ENCODE results near the gene PAX2. TPM values are rescaled to one million over a fixed set of nuclear protein-coding genes. Genes with fewer than 3 reads are reported as not detected.

PAX2 gene
- total and polyA plus RNA-seq, 2 of the 13 experiments (the other 11 are each of a cell fraction or from before 2014, with no cell fraction given): not detected

DNA sequence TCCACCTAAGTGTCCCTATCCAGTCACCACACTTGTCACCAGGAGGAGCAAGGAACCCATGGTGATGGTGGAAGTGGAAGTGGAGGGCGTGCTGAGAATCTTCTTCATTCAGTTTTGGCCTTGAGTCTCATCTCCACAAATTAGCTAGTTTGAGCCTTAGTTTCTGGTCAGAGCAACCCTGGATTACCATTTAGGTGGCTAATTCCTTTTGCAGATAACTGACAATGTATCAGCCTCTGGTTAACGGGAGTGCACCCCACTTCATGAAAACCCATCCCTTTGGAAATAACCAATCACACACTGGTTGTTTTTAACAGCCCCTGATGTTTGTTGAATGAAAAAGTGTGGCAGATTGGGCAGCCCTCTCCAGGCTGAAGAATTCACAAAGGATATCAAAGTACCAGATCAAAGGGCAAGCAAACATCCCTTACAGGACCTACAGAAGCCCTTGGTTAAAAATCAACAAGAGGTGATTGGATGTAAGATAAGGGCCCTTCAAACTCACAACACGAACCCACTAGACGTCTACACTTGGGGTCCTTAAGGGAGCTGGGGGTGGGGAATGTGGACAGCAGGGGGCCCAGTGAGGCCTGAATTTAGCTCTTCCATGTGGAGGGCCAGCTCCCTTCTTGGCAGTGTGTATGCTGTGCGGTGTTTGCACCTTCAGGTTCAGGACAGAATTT, 130.2 kb downstream of the PAX2 start (continued):
- TF ChIP-seq, protein P1, sequence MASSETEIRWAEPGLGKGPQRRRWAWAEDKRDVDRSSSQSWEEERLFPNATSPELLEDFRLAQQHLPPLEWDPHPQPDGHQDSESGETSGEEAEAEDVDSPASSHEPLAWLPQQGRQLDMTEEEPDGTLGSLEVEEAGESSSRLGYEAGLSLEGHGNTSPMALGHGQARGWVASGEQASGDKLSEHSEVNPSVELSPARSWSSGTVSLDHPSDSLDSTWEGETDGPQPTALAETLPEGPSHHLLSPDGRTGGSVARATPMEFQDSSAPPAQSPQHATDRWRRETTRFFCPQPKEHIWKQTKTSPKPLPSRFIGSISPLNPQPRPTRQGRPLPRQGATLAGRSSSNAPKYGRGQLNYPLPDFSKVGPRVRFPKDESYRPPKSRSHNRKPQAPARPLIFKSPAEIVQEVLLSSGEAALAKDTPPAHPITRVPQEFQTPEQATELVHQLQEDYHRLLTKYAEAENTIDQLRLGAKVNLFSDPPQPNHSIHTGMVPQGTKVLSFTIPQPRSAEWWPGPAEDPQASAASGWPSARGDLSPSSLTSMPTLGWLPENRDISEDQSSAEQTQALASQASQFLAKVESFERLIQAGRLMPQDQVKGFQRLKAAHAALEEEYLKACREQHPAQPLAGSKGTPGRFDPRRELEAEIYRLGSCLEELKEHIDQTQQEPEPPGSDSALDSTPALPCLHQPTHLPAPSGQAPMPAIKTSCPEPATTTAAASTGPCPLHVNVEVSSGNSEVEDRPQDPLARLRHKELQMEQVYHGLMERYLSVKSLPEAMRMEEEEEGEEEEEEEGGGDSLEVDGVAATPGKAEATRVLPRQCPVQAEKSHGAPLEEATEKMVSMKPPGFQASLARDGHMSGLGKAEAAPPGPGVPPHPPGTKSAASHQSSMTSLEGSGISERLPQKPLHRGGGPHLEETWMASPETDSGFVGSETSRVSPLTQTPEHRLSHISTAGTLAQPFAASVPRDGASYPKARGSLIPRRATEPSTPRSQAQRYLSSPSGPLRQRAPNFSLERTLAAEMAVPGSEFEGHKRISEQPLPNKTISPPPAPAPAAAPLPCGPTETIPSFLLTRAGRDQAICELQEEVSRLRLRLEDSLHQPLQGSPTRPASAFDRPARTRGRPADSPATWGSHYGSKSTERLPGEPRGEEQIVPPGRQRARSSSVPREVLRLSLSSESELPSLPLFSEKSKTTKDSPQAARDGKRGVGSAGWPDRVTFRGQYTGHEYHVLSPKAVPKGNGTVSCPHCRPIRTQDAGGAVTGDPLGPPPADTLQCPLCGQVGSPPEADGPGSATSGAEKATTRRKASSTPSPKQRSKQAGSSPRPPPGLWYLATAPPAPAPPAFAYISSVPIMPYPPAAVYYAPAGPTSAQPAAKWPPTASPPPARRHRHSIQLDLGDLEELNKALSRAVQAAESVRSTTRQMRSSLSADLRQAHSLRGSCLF (CRISPR knock-in tag; IDR thresholded peaks at IDR 0.05; ENCODE audit: borderline replicate concordance): no peak
- no peak for TF ChIP-seq SAFB2 (CRISPR knock-in tag; IDR thresholded peaks at IDR 0.05; ENCODE audit: borderline replicate concordance, low read depth)
- no peak for TF ChIP-seq ZNF567 (CRISPR knock-in tag; IDR thresholded peaks at IDR 0.05; ENCODE audit: borderline replicate concordance)
- TF ChIP-seq ZNF143 (CRISPR knock-in tag; IDR thresholded peaks at IDR 0.05): no peak; the same call in 1 of the 2 replicates
- TF ChIP-seq, protein P2, sequence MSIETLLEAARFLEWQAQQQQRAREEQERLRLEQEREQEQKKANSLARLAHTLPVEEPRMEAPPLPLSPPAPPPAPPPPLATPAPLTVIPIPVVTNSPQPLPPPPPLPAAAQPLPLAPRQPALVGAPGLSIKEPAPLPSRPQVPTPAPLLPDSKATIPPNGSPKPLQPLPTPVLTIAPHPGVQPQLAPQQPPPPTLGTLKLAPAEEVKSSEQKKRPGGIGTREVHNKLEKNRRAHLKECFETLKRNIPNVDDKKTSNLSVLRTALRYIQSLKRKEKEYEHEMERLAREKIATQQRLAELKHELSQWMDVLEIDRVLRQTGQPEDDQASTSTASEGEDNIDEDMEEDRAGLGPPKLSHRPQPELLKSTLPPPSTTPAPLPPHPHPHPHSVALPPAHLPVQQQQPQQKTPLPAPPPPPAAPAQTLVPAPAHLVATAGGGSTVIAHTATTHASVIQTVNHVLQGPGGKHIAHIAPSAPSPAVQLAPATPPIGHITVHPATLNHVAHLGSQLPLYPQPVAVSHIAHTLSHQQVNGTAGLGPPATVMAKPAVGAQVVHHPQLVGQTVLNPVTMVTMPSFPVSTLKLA (IDR thresholded peaks at IDR 0.05): no peak
- TF ChIP-seq REPIN1 (CRISPR knock-in tag; IDR thresholded peaks at IDR 0.05; ENCODE audit: borderline replicate concordance, low read depth): no peak
- TF ChIP-seq PAXIP1 (CRISPR knock-in tag; conservative IDR thresholded peaks at IDR 0.05): peak; percentile 95
- no peak for TF ChIP-seq NFE2L1 (CRISPR knock-in tag; IDR thresholded peaks at IDR 0.05; ENCODE audit: borderline replicate concordance)
- TF ChIP-seq, protein P3, sequence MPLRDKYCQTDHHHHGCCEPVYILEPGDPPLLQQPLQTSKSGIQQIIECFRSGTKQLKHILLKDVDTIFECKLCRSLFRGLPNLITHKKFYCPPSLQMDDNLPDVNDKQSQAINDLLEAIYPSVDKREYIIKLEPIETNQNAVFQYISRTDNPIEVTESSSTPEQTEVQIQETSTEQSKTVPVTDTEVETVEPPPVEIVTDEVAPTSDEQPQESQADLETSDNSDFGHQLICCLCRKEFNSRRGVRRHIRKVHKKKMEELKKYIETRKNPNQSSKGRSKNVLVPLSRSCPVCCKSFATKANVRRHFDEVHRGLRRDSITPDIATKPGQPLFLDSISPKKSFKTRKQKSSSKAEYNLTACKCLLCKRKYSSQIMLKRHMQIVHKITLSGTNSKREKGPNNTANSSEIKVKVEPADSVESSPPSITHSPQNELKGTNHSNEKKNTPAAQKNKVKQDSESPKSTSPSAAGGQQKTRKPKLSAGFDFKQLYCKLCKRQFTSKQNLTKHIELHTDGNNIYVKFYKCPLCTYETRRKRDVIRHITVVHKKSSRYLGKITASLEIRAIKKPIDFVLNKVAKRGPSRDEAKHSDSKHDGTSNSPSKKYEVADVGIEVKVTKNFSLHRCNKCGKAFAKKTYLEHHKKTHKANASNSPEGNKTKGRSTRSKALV (CRISPR knock-in tag; IDR thresholded peaks at IDR 0.05): no peak
- peak; percentile 85; the same call in 1 of the 2 replicates for TF ChIP-seq GATA4 (IDR thresholded peaks at IDR 0.05; ENCODE audit: borderline replicate concordance, low read depth)
- TF ChIP-seq SKI (IDR thresholded peaks at IDR 0.05; ENCODE audit: partially characterized antibody): no peak
- TF ChIP-seq, protein P4, sequence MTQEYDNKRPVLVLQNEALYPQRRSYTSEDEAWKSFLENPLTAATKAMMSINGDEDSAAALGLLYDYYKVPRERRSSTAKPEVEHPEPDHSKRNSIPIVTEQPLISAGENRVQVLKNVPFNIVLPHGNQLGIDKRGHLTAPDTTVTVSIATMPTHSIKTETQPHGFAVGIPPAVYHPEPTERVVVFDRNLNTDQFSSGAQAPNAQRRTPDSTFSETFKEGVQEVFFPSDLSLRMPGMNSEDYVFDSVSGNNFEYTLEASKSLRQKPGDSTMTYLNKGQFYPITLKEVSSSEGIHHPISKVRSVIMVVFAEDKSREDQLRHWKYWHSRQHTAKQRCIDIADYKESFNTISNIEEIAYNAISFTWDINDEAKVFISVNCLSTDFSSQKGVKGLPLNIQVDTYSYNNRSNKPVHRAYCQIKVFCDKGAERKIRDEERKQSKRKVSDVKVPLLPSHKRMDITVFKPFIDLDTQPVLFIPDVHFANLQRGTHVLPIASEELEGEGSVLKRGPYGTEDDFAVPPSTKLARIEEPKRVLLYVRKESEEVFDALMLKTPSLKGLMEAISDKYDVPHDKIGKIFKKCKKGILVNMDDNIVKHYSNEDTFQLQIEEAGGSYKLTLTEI (CRISPR knock-in tag; conservative IDR thresholded peaks at IDR 0.05): no peak
- TF ChIP-seq ZNF564 (CRISPR knock-in tag; IDR thresholded peaks at IDR 0.05): no peak
- no peak for TF ChIP-seq ZNF850 (CRISPR knock-in tag; conservative IDR thresholded peaks at IDR 0.05)

Measured in HepG2 (cell line).